ENCODE data around the gene TPRN.

Gene TPRN

DNA sequence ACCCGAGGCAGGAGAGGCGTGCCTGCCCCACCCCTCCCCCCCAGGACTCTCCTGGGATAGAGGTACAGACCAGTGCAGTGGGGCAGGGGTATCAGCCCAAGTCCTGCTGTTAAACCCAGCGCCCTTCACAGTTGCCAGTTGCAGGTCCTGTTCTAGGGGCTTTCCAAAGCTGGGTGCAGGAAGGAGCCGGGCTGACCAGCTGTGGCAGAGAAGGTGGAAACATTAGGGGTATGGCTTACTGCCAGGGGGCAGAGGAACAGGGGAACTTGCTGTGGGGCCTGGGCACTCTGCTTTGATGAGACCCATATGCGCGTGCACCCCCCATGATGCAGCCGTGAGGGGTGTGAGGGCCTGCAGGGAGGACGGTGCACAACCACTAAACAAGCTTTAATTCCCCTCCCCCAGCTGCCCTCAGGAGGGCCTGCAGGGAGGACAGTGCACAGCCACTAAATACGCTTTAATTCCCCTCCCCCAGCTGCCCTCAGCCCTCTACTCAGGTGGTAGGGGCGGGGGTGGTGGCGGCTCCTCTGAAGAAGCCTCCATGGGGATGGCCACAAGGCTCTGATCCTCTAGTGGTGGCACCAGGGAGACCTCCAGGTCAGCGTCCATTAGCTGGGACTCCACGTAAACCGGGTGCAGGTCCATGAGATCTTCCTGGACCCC, 29.9 kb downstream of the TPRN start:
- no peak for DNase-seq

- no peak for DNase-seq
Measured at GRCh38 chr9:137169896-137170358, 30.6 kb downstream of the TPRN start, which contains the start of gene LRRC26. Gene LRRC26, minus strand, starts transcription at chr9:137170051. Its CDS starts 108 bp downstream, at chr9:137169943.

GRCh38 chr9:137168904-137169856, 31.4 kb downstream of the TPRN start:
- DNase-seq = no peak

GRCh38 chr9:137168573-137168903, 32.0 kb downstream of the TPRN start:
- DNase-seq = peak; percentile 26

GRCh38 chr9:137167747-137168572, 32.6 kb downstream of the TPRN start:
- DNase-seq = peak; percentile 9

- no peak for DNase-seq
Measured at GRCh38 chr9:137167277-137167746, 33.2 kb downstream of the TPRN start.

- no peak for DNase-seq
Measured at GRCh38 chr9:137166380-137167229, 33.9 kb downstream of the TPRN start.

DNA sequence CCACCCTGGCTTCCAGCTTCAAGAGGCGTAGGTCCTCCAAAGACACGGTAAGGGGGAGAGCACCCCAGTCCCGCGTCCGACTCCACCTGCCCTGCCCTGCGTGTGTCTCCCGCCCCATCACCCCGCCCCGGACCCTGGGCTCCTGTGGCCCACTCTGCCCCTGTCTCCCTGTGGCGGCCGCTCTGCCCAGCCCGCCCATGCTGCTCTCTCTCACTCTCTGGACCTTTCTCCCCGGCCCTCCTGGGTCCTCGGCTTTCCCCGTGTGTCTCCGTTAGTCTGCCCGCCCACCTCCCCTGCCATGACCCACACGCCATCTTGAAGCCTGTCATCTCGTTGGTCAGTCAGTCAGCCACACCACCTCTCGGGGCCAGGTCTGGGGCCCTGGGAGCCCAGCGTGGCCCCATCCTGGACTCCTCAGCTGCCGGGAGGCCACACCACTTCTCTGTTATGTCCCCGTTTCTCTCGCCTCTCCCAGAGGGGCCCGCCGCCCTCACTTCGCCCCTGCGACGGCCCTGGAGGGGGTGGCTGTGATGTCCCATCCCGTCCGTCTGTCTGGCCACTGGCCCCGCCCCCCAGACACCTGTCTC, 35.2 kb downstream of the TPRN start:
- no peak for DNase-seq

GRCh38 chr9:137164370-137165249, 35.9 kb downstream of the TPRN start:
- no peak for DNase-seq

DNA sequence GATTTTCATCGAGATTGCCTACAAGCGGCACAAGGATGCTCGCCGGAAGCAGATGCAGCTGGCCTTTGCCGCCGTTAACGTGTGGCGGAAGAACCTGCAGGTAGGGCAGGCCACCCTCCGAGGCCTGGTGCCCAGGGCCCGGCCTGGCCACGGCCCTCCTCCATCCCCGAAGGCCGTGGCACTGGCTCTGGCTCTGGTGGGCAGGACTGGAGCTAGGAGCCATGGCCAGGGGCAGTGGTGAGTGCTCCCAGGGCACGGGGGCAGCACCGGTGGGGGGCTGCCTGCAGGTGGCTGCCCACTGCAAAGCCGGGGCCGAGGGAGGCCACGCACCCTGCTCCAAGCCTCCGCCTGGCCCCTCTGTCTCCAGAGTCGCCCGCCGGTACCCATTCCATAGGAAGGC, 36.7 kb downstream of the TPRN start:
- DNase-seq = no peak

GRCh38 chr9:137163365-137163715, 37.2 kb downstream of the TPRN start:
- no peak for DNase-seq

DNA sequence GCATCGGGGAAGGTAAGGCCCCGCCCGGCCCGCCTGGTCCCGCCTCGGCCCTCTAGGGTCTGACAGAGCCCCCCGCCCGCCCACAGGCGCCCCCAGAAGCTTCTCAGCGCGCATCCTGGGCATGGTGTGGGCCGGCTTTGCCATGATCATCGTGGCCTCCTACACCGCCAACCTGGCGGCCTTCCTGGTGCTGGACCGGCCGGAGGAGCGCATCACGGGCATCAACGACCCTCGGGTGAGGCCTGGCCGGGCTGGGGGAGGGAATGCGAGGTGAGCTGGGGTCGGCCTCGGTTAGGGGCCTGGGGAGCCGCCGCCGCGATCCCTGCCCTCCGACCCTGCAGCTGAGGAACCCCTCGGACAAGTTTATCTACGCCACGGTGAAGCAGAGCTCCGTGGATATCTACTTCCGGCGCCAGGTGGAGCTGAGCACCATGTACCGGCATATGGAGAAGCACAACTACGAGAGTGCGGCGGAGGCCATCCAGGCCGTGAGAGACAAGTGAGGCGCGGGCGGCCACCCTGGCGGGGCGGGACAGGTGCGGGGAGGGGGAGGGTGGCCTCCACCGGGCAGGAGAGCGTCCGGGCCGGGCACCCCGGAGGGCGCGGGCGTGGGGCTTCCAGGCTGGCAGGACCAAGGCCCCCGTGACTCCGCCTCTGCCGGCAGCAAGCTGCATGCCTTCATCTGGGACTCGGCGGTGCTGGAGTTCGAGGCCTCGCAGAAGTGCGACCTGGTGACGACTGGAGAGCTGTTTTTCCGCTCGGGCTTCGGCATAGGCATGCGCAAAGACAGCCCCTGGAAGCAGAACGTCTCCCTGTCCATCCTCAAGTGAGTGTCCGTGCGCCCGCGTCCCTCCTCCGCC, 37.8 kb downstream of the TPRN start:
- DNase-seq = peak; percentile 24

- no peak for DNase-seq
Measured at GRCh38 chr9:137161558-137162486, 38.7 kb downstream of the TPRN start.

DNA sequence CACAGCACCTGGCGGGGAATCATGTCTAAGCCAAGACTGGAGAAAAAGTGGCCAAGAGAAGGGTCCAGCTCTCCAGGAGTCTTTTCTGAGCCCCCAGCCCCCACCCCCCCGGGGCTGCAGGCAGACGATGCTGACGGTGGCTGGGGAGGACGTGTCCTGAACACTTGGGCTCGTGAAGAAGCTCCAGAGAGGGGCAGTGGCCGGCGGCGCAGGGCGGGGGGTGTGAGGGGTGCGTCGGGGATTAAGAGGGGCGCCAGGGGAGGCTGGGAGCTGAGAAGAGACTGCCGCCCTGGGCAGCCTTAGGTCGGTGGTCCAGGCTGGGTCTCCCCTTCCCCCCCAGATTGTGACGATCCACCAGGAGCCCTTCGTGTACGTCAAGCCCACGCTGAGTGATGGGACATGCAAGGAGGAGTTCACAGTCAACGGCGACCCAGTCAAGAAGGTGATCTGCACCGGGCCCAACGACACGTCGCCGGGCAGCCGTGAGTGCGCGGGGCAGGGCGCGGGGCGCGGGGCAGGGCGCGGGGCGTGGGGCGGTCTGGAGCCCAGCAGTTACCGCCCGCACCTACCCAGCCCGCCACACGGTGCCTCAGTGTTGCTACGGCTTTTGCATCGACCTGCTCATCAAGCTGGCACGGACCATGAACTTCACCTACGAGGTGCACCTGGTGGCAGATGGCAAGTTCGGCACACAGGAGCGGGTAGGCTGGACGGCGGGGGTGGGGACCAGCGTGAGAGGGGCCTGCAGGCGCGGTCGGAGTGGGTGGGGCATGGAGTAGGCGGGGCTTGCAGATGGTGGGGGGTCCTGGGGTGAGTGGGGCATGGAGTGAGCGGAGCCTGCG, 39.6 kb downstream of the TPRN start:
- DNase-seq = no peak

GRCh38 chr9:137160054-137160425, 40.5 kb downstream of the TPRN start:
- DNase-seq = no peak

GRCh38 chr9:137159105-137160053, 41.2 kb downstream of the TPRN start:
- DNase-seq = no peak

All from OCI-M1 (cell line).